Loucy (cell line): ENCODE measurements around the gene AKAP6.

Experiments used
- CTCF ChIP-seq: fragments of 200-600 bp; sonication (generic); conservative IDR thresholded peaks from 2 replicates; pipeline ENCODE4 v1.5.1; 2014; ENCODE audit warnings: mild to moderate bottlenecking, antibody characterized with exemption, low read length
- EZH2phosphoT487 ChIP-seq: fragments of 200-600 bp; IDR thresholded peaks from 2 replicates; pipeline ENCODE4 v1.6.1; 2018; ENCODE audit warnings: antibody characterized with exemption, mild to moderate bottlenecking, moderate library complexity, borderline replicate concordance

GRCh38 chr14:32622742-32623141, 293.6 kb downstream of the AKAP6 start:
- TF ChIP-seq CTCF (no peak), EZH2phosphoT487 (no peak)
